HepG2 (cell line): ENCODE results near the gene HYDIN. TPM values are rescaled to one million over a fixed set of nuclear protein-coding genes. Genes with fewer than 3 reads are reported as not detected.

ENCODE experiments used
- ATAC-seq: fragments of 200-7000 bp; cut with Tn5 transposase; 3 replicates; pipeline ENCODE4 v1.9.1; 2020; ENCODE audit warnings: mild to moderate bottlenecking, moderate library complexity
- BruUV-seq: library from RNA; stranded (reverse); fragments of 400-500 nt; replicated peaks from 2 replicates; lab custom pipeline; 2021; lab: Mats Ljungman, UMichigan
- CTCF ChIA-PET: fragments of 300-600 bp; formaldehyde crosslinking; extraction: SDS; loops from one replicate; lab custom pipeline; 2021; ENCODE audit warnings: low total read pairs, inconsistent platforms, low intra/inter-chr PET ratio; lab: Yijun Ruan, JAX
- POLR2A ChIA-PET: fragments of 350-600 bp; sonication (Branson Sonifier 250); formaldehyde crosslinking; loops from one replicate; lab custom pipeline; 2020; ENCODE audit warnings: antibody characterized with exemption, inconsistent platforms; lab: Yijun Ruan, JAX
- DNase-seq: peaks from one replicate; pipeline ENCODE4 v3.0.0-alpha.2; 2015; ENCODE audit warnings: low spot score
- FAIRE-seq: peaks from 3 replicates; lab custom pipeline; 2011; peaks lifted over from hg19 to GRCh38; lab: Jason Lieb, UNC
- H2AFZ ChIP-seq: one replicate; pipeline ENCODE4 v1.6.1; 2011; ENCODE audit warnings: low read length, inconsistent platforms
- H3K27ac ChIP-seq: fragments of 300-600 bp; 3 replicates; pipeline ENCODE4 v1.8.0; 2011; ENCODE audit warnings: mixed run types, mild to moderate bottlenecking, mixed read lengths, low read length, inconsistent platforms; ENCODE audit not compliant: insufficient read depth; ENCODE audit errors: extremely low read length
- H3K27me3 ChIP-seq, 2 experiments: fragments of 200-600 bp in 1 of 2; 2 replicates in 1 of 2; 3 replicates in 1 of 2; pipeline versions ENCODE4 v1.6.0 to v1.8.0; 2011; ENCODE audit warnings: low read length in 2 of 2, mild to moderate bottlenecking in 2 of 2, moderate library complexity in 2 of 2, inconsistent platforms in 1 of 2; ENCODE audit not compliant: insufficient read depth in 2 of 2, control insufficient read depth in 1 of 2
- H3K36me3 ChIP-seq, 2 experiments: fragments of 200-600 bp in 1 of 2; replicated peaks in 1 of 2; 2 replicates in 1 of 2; 3 replicates in 1 of 2; pipeline versions ENCODE4 v1.5.1 to v1.8.0; 2011; ENCODE audit warnings: low read length in 2 of 2, inconsistent platforms in 1 of 2; ENCODE audit not compliant: insufficient read depth in 2 of 2, control insufficient read depth in 1 of 2
- H3K4me1 ChIP-seq: 2 replicates; pipeline ENCODE4 v1.5.1; 2012; ENCODE audit warnings: low read length, inconsistent platforms; ENCODE audit not compliant: insufficient read depth
- H3K4me2 ChIP-seq: 2 replicates; pipeline ENCODE4 v1.6.0; 2011; ENCODE audit warnings: low read depth, low read length, inconsistent platforms
- H3K4me3 ChIP-seq, 3 experiments: fragments of 200-600 bp in 1 of 3; sonication (generic), shearing (Covaris generic) in 1 of 3; replicated peaks in 1 of 3; 2 replicates each; pipeline ENCODE4 v1.5.1; 2011 to 2016; ENCODE audit warnings: low read length in 3 of 3, inconsistent platforms in 2 of 3, low read depth in 2 of 3, mild to moderate bottlenecking in 2 of 3, control low read depth in 1 of 3, mixed read lengths in 1 of 3; ENCODE audit not compliant: insufficient read depth in 1 of 3
- H3K79me2 ChIP-seq: one replicate; pipeline ENCODE4 v1.6.1; 2011; ENCODE audit warnings: low read length, inconsistent platforms; ENCODE audit not compliant: insufficient read depth
- H3K9ac ChIP-seq: 2 replicates; pipeline ENCODE4 v1.6.0; 2011; ENCODE audit warnings: mild to moderate bottlenecking, low read depth, low read length, inconsistent platforms; ENCODE audit not compliant: insufficient read depth
- H3K9me3 ChIP-seq: 2 replicates; pipeline ENCODE4 v1.5.1; 2012; ENCODE audit warnings: mild to moderate bottlenecking, low read length
- H4K20me1 ChIP-seq: 2 replicates; pipeline ENCODE4 v1.6.0; 2011; ENCODE audit warnings: inconsistent platforms, mild to moderate bottlenecking, low read length, moderate library complexity; ENCODE audit not compliant: insufficient read depth
- CENPT ChIP-seq: sonication (generic); formaldehyde crosslinking; IDR thresholded peaks from 2 replicates; pipeline ENCODE4 v1.8.0; 2022; ENCODE audit warnings: low read depth, mild to moderate bottlenecking, moderate library complexity, missing genetic modification reagents
- CTCF ChIP-seq: sonication (generic); formaldehyde crosslinking; IDR thresholded peaks from 2 replicates; pipeline ENCODE4 v1.5.0; 2020; ENCODE audit warnings: mild to moderate bottlenecking, missing genetic modification reagents, moderate library complexity
- EEA1 ChIP-seq: sonication (generic); formaldehyde crosslinking; IDR thresholded peaks from 2 replicates; pipeline ENCODE4 v1.5.1; 2020; ENCODE audit warnings: mild to moderate bottlenecking, missing genetic modification reagents, borderline replicate concordance
- FOXO1 ChIP-seq: sonication (generic); formaldehyde crosslinking; IDR thresholded peaks from 2 replicates; pipeline ENCODE4 v1.4.0; 2020; ENCODE audit warnings: missing genetic modification reagents
- FOXO4 ChIP-seq: sonication (generic); formaldehyde crosslinking; conservative IDR thresholded peaks from 2 replicates; pipeline ENCODE4 v1.8.1; 2023; ENCODE audit warnings: missing genetic modification reagents
- HMGXB4 ChIP-seq, 2 experiments: sonication (generic) in 1 of 2; formaldehyde crosslinking in 1 of 2; IDR thresholded peaks; 2 replicates each; pipeline versions ENCODE4 v1.4.0 to v1.6.1; 2018 to 2020; ENCODE audit warnings: missing genetic modification reagents in 2 of 2, borderline replicate concordance in 1 of 2, low read depth in 1 of 2, mild to moderate bottlenecking in 1 of 2, missing biosample characterization in 1 of 2
- JUND ChIP-seq: sonication (generic); formaldehyde crosslinking; IDR thresholded peaks from 2 replicates; pipeline ENCODE4 v1.8.0; 2022; ENCODE audit warnings: mild to moderate bottlenecking, missing genetic modification reagents
- MXD3 ChIP-seq: IDR thresholded peaks from 2 replicates; pipeline ENCODE4 v1.6.1; 2016; ENCODE audit warnings: mild to moderate bottlenecking, missing biosample characterization, missing genetic modification reagents
- NCOA1 ChIP-seq: sonication (generic); formaldehyde crosslinking; IDR thresholded peaks from 2 replicates; pipeline ENCODE4 v1.9.0; 2021; ENCODE audit warnings: missing genetic modification reagents
- NRL ChIP-seq: sonication (generic); formaldehyde crosslinking; IDR thresholded peaks from 2 replicates; pipeline ENCODE4 v1.5.0; 2020; ENCODE audit warnings: missing genetic modification reagents, mild to moderate bottlenecking, moderate library complexity, borderline replicate concordance
- SAP130 ChIP-seq: IDR thresholded peaks from 2 replicates; pipeline ENCODE4 v1.6.1; 2016; ENCODE audit warnings: low read depth
- TAF1 ChIP-seq: sonication (generic); formaldehyde crosslinking; IDR thresholded peaks from 2 replicates; pipeline ENCODE4 v1.4.0; 2020; ENCODE audit warnings: missing genetic modification reagents
- TOPORS ChIP-seq: sonication (generic); formaldehyde crosslinking; IDR thresholded peaks from 2 replicates; pipeline ENCODE4 v1.8.0; 2023; ENCODE audit warnings: mild to moderate bottlenecking, missing genetic modification reagents
- ZMAT3 ChIP-seq: sonication (generic); formaldehyde crosslinking; conservative IDR thresholded peaks from 2 replicates; pipeline ENCODE4 v1.7.0; 2021; ENCODE audit warnings: missing genetic modification reagents
- ZNF224 ChIP-seq: sonication (generic); formaldehyde crosslinking; IDR thresholded peaks from 2 replicates; pipeline ENCODE4 v1.5.0; 2020; ENCODE audit warnings: mild to moderate bottlenecking, missing genetic modification reagents
- ZNF331 ChIP-seq: sonication (generic); formaldehyde crosslinking; IDR thresholded peaks from 2 replicates; pipeline ENCODE4 v1.4.0; 2020; ENCODE audit warnings: missing genetic modification reagents
- ZNF501 ChIP-seq: sonication (generic); formaldehyde crosslinking; IDR thresholded peaks from 2 replicates; pipeline ENCODE4 v1.5.1; 2020; ENCODE audit warnings: mild to moderate bottlenecking, moderate library complexity, missing genetic modification reagents
- ZNF605 ChIP-seq: sonication (generic); formaldehyde crosslinking; IDR thresholded peaks from 2 replicates; pipeline ENCODE4 v1.8.0; 2022; ENCODE audit warnings: mild to moderate bottlenecking, missing genetic modification reagents
- ZNF614 ChIP-seq: IDR thresholded peaks from 2 replicates; pipeline ENCODE4 v1.6.1; 2018; ENCODE audit warnings: missing biosample characterization, missing genetic modification reagents, inconsistent platforms, borderline replicate concordance
- ZNF652 ChIP-seq: IDR thresholded peaks from 2 replicates; pipeline ENCODE4 v1.6.1; 2016; ENCODE audit warnings: low read depth, borderline replicate concordance
- WGBS: methylation state at CpG from one replicate; pipeline ENCODE4 v1.1.6; 2017; ENCODE audit warnings: low lambda C conversion rate; 5-methylcytosine and 5-hydroxymethylcytosine counted together
- in situ Hi-C: cut with HindIII; loops from 2 replicates; pipeline ENCODE4 v1.10.0; 2017; ENCODE audit warnings: low pct_unique_long_range_greater_than_20kb; ENCODE audit not compliant: extremely low pct_ligation_motif_present
- intact Hi-C: fragments of 100-400 bp; cut with micrococcal nuclease; formaldehyde crosslinking; loops from one replicate; pipeline ENCODE4 v1.10.0; 2022; ENCODE audit not compliant: unreplicated experiment
- polyA plus RNA-seq, 8 experiments: library from polyadenylated mRNA; depleted of rRNA in 3 of 8; stranded (reverse) in 7 of 8; unstranded in 1 of 8; fragments of >200 nt; fragmentation: Illumina TruSeq in 4 of 8; extraction: Trizol in 4 of 8; gene quantifications; 2 replicates each; pipeline versions ENCODE4 v1.2.1 to v1.2.3, GENCODE V29; 2011 to 2016; ENCODE audit warnings: low read depth in 4 of 8, missing spikeins in 1 of 8, mixed read lengths in 1 of 8; ENCODE audit not compliant: insufficient read depth in 1 of 8
- total RNA-seq, 5 experiments: library from RNA; depleted of rRNA; stranded (reverse); fragments of >200 nt; fragmentation: Illumina TruSeq; extraction: Trizol; gene quantifications; 2 replicates each; pipeline ENCODE4 v1.2.3, GENCODE V29; 2016; ENCODE audit warnings: low read depth in 1 of 5

The HYDIN gene
- total and polyA plus RNA-seq, 2 of the 13 experiments (the other 11 are each of a cell fraction or from before 2014, with no cell fraction given): not detected

- Histone ChIP-seq H3K79me2 (no peaks in the 10 kb centered on the region), H3K27me3 (peaks cover 0 to 23% of the 10 kb centered on the region in 2 experiments; a peak in 2 of 5 replicates), H3K9ac (no peak overlapping the region), H3K36me3 (no peaks in the 10 kb centered on the region), H4K20me1 (no peaks in the 10 kb centered on the region), H3K4me1 (no peaks in the 10 kb centered on the region), H3K9me3 (no peaks in the 10 kb centered on the region)
- no peak for FAIRE-seq
- ChIA-PET CTCF (no interaction called here), POLR2A (no interaction called here)
- TF ChIP-seq NRL: no peak
- TF ChIP-seq MXD3 (CRISPR knock-in tag): no peak
- no peak for TF ChIP-seq ZNF605 (CRISPR knock-in tag)
- no peak for TF ChIP-seq ZNF501 (CRISPR knock-in tag)
- TF ChIP-seq ZMAT3 (CRISPR knock-in tag): no peak
- TF ChIP-seq CTCF: no peak
- TF ChIP-seq TAF1 (CRISPR knock-in tag): no peak
- no peak for TF ChIP-seq JUND
- TF ChIP-seq FOXO1 (CRISPR knock-in tag): no peak
- no peak for TF ChIP-seq ZNF614
- TF ChIP-seq CENPT (CRISPR knock-in tag): no peak
- no peak for TF ChIP-seq EEA1 (CRISPR knock-in tag)
- TF ChIP-seq ZNF331 (CRISPR knock-in tag): no peak
- no peak for TF ChIP-seq ZNF652 (CRISPR knock-in tag)
- TF ChIP-seq FOXO4 (CRISPR knock-in tag): no peak
- TF ChIP-seq HMGXB4 (CRISPR knock-in tag; IDR thresholded peaks at IDR 0.05; ENCODE audit: borderline replicate concordance in 1 of 2, low read depth in 1 of 2): no peak
- no peak for TF ChIP-seq SAP130
- TF ChIP-seq NCOA1: no peak
- TF ChIP-seq ZNF224: no peak
- TF ChIP-seq TOPORS (CRISPR knock-in tag): no peak
- TF ChIP-seq, all 625 proteins: peak for 0
- intact Hi-C loops: no loop called here
- DNase-seq: no peak
- BruUV-seq: no TSS peak
- in situ Hi-C loops: no loop called here
- Histone ChIP-seq H3K4me3 (no peak overlapping the region), H2AFZ (no peak overlapping the region), H3K4me2 (no peak overlapping the region), H3K27ac (no peak overlapping the region)
- no peak for ATAC-seq
- WGBS: 49% methylated on average over 5 of the region's 5 CpGs
Measured at GRCh38 chr16:71262391-71262790, 31.9 kb upstream of the HYDIN start.
